ENCODE results near the gene TRIM21. TPM values are rescaled to one million over a fixed set of nuclear protein-coding genes. Genes with fewer than 3 reads are reported as not detected.

The TRIM21 gene
- 31.7 TPM for total RNA-seq (2021; ENCODE audit: unreplicated experiment)
- 23.4 TPM for polyA plus RNA-seq (2012; ENCODE audit: insufficient read length)
- Bru-seq, nascent RNA: percentile 74 among the genes with signal in this experiment
- percentile 83 among the genes with signal in this experiment for BruChase-seq, experiment 1, labeled RNA remaining after a 2-hour chase
- BruChase-seq, experiment 2, labeled RNA remaining after a 6-hour chase: percentile 69 among the genes with signal in this experiment
- long read RNA-seq, transcript TRIM21-201 (7 exons, 1,924 nt): major isoform, 22 of 37 reads
- long read RNA-seq, partial matches to known transcripts: 2 of 37 reads
- long read RNA-seq, other reads (novel, unspliced or antisense): 13 of 37 reads

GRCh38 chr11:4393209-4393857 is at the start of gene TRIM21:
Gene TRIM21 (minus strand): TSS chr11:4393702. CDS start chr11:4390409, 3,293 bp downstream.
- in situ Hi-C loops (cut with HindIII; ENCODE audit: low pct_unique_long_range_greater_than_20kb, low sequenced_read_pairs) (no loop called here), intact Hi-C loops (cut with micrococcal nuclease; ENCODE audit: unreplicated experiment) (no loop called here)
- 0 out of 2 replicates have a peak, but pooled peaks cover 6% of the 10 kb centered on the region for H3K36me3 ChIP-seq (ENCODE audit: control insufficient read depth, insufficient read depth, low read length)
- DNase-seq (ENCODE audit: low read depth, low spot score) (peak; percentile 83), ATAC-seq (peak; percentile 100)
- ChIA-PET POLR2A (no interaction called here), CTCF (no interaction called here)
- peaks cover 7% of the 10 kb centered on the region for H3K4me1 ChIP-seq (ENCODE audit: control insufficient read depth, insufficient read depth, low read length)
- H3K27me3 ChIP-seq (ENCODE audit: control insufficient read depth, insufficient read depth, low read length): no peaks in the 10 kb centered on the region
- peak within 1 kb of the TSS; percentile 81 to 91 for H3K4me3 ChIP-seq (ENCODE audit: low read depth in 2 of 2, low read length in 2 of 2)
- TF ChIP-seq TCF7L2 (IDR thresholded peaks at IDR 0.05; ENCODE audit: low read depth, low read length) (0 out of 2 replicates have a peak, but pooled peaks have one; percentile 36), POLR2AphosphoS5 (IDR thresholded peaks at IDR 0.05; ENCODE audit: low read depth, low read length) (peak; percentile 73; the same call in 1 of the 2 replicates), REST (IDR thresholded peaks at IDR 0.05; ENCODE audit: insufficient read depth in 1 of 2, low read depth in 2 of 2, low read length in 1 of 2) (no peak)
- BruUV-seq (replicated peaks): TSS peak; percentile 62
- H3K9me3 ChIP-seq (ENCODE audit: control insufficient read depth, insufficient read depth, low read depth, low read length): no peaks in the 10 kb centered on the region
- H3K27ac ChIP-seq (ENCODE audit: low read length): peak within 1 kb of the TSS; percentile 90

- intact Hi-C loops (cut with micrococcal nuclease; ENCODE audit: unreplicated experiment): no loop called here
These were observed 48.0 kb upstream of the TRIM21 start for GRCh38 chr11:4441515-4441914.

More at GRCh38 chr11:4441515-4441914, 48.0 kb upstream of the TRIM21 start:
- Histone ChIP-seq H3K36me3 (ENCODE audit: control insufficient read depth, insufficient read depth, low read length) (no peaks in the 10 kb centered on the region), H3K27me3 (ENCODE audit: control insufficient read depth, insufficient read depth, low read length) (no peaks in the 10 kb centered on the region; the same call in 1 of the 2 replicates), H3K27ac (ENCODE audit: low read length) (no peak overlapping the region), H3K4me1 (ENCODE audit: control insufficient read depth, insufficient read depth, low read length) (no peaks in the 10 kb centered on the region), H3K9me3 (ENCODE audit: control insufficient read depth, insufficient read depth, low read depth, low read length) (no peaks in the 10 kb centered on the region), H3K4me3 (ENCODE audit: low read depth in 2 of 2, low read length in 2 of 2) (no peak overlapping the region)
- no peak for DNase-seq (ENCODE audit: low read depth, low spot score)
- no TSS peak for BruUV-seq (replicated peaks)
- CTCF ChIA-PET: no interaction called here
- POLR2A ChIA-PET: no interaction called here
- in situ Hi-C loops (cut with HindIII; ENCODE audit: low pct_unique_long_range_greater_than_20kb, low sequenced_read_pairs): no loop called here
- no peak for ATAC-seq
- no peak for TF ChIP-seq TCF7L2 (IDR thresholded peaks at IDR 0.05; ENCODE audit: low read depth, low read length)
- no peak for TF ChIP-seq SIN3A (IDR thresholded peaks at IDR 0.05; ENCODE audit: borderline replicate concordance, insufficient read depth, low read depth, low read length)
- no peak for TF ChIP-seq CTCF (IDR thresholded peaks at IDR 0.05)
- no peak for TF ChIP-seq REST (IDR thresholded peaks at IDR 0.05; ENCODE audit: insufficient read depth in 1 of 2, low read depth in 2 of 2, low read length in 1 of 2)
- TF ChIP-seq POLR2AphosphoS5 (IDR thresholded peaks at IDR 0.05; ENCODE audit: low read depth, low read length): no peak
